Gastrocnemius medialis (tissue), 4 donors: ENCODE measurements around the gene MTFMT. TPM values are rescaled to one million over a fixed set of nuclear protein-coding genes. Genes with fewer than 3 reads are reported as not detected.
"Not testable (repeated sequence)": the region's sequence is repeated elsewhere in the genome, so short reads cannot be mapped to it uniquely, and the experiment has no call there.

Experiments used
- ATAC-seq, 2 donors: fragments of 150-250 bp; one replicate each; pipeline ENCODE4 v1.9.1; 2016
- DNase-seq, 2 donors: peaks; one replicate each; pipeline ENCODE4 v3.0.0-alpha.2; 2019
- H3K27ac ChIP-seq, 4 donors: fragments of 200-600 bp; sonication (generic); 1 replicate in 1 of 4; 2 replicates in 3 of 4; pipeline ENCODE4 v1.5.1; 2016 to 2018; ENCODE audit warnings: mild to moderate bottlenecking in 2 of 4, moderate library complexity in 1 of 4
- H3K27me3 ChIP-seq, 3 donors: fragments of 200-600 bp; sonication (generic) in 2 of 3; 1 replicate in 1 of 3; 2 replicates in 2 of 3; pipeline versions ENCODE4 v1.5.1 to v1.6.0; 2016 to 2019; ENCODE audit warnings: mild to moderate bottlenecking in 1 of 3, moderate library complexity in 1 of 3
- H3K36me3 ChIP-seq, 2 donors: fragments of 200-600 bp; sonication (generic) in 1 of 2; one replicate each; pipeline ENCODE4 v1.5.1; 2017 to 2018
- H3K4me1 ChIP-seq, 2 donors: fragments of 200-600 bp; sonication (generic) in 1 of 2; one replicate each; pipeline ENCODE4 v1.5.1; 2016 to 2017; ENCODE audit warnings: mild to moderate bottlenecking in 2 of 2
- H3K4me3 ChIP-seq, 4 donors: fragments of 200-600 bp; sonication (generic) in 3 of 4; 1 replicate in 1 of 4; 2 replicates in 3 of 4; pipeline ENCODE4 v1.5.1; 2016 to 2019; ENCODE audit warnings: mild to moderate bottlenecking in 2 of 4
- H3K9me3 ChIP-seq, 3 donors: fragments of 200-600 bp; sonication (generic) in 2 of 3; 1 replicate in 1 of 3; 2 replicates in 2 of 3; pipeline ENCODE4 v1.5.1; 2016 to 2019
- POLR2A ChIP-seq, 2 donors: fragments of 450-650 bp; IDR thresholded peaks; one replicate each; pipeline ENCODE4 v1.6.1; 2017; ENCODE audit warnings: antibody characterized with exemption in 2 of 2, mild to moderate bottlenecking in 2 of 2, moderate library complexity in 2 of 2
- in situ Hi-C, 4 donors: fragments of 200-750 bp; cut with MboI; loops; one replicate each; pipeline versions ENCODE4 v1.15.0 to v1.8.0; 2017; ENCODE audit warnings: low sequenced_read_pairs in 4 of 4
- intact Hi-C: fragments of 100-400 bp; cut with DNase I; formaldehyde crosslinking; loops from one replicate; pipeline ENCODE4 v1.15.1; 2023; ENCODE audit warnings: low total_unique reads
- total RNA-seq, 4 donors: library from RNA; depleted of rRNA; stranded (reverse); fragments of >200 nt; gene quantifications; one replicate each; pipeline versions ENCODE4 v1.1.0 to v1.2.3, GENCODE V29; 2016
- TF ChIP-seq, protein P1 (sequence below), 5 experiments: fragments of 450-650 bp in 3 of 5; fragments of 200-600 bp in 2 of 5; sonication (generic) in 2 of 5; IDR thresholded peaks in 4 of 5; conservative IDR thresholded peaks in 1 of 5; 1 replicate in 4 of 5; 2 replicates in 1 of 5; pipeline ENCODE4 v1.5.1; 2016 to 2019; ENCODE audit warnings: antibody characterized with exemption in 5 of 5, mild to moderate bottlenecking in 3 of 5, moderate library complexity in 3 of 5

MTFMT gene
- total RNA-seq, 4 donors from 2014 or later: 17.3 to 34.0 (median 27.9) TPM

DNA sequence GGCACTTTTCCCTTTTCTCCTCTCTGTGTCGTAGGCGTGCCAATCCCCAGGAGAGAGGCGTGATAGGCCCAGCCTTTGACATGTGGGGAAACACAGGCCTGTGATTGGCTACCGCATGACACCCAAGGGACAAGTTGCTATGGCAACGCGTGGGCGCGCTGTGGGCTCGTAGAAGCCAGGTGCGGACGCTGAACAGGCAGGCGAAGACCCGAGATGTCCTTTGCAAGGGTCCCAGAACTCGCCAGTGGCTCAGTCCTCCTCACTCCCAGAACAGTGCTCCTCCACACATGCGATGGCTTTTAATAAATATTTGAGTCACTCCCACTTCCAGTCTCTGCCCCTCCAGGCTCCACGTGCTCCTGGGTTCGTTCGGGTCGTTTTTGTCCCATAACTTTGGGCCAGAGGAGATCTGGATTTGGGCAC, 20.0 kb upstream of the MTFMT start:
- Histone ChIP-seq H3K27me3 (no peaks in the 10 kb centered on the region), H3K36me3 (no peaks in the 10 kb centered on the region), H3K9me3 (no peaks in the 10 kb centered on the region), H3K4me1 (peaks cover 15 to 18% of the 10 kb centered on the region in 2 donors), H3K27ac (no peak overlapping the region), H3K4me3 (peak overlapping the region; percentile 41 to 57 (median 50))
- TF ChIP-seq, protein P1, sequence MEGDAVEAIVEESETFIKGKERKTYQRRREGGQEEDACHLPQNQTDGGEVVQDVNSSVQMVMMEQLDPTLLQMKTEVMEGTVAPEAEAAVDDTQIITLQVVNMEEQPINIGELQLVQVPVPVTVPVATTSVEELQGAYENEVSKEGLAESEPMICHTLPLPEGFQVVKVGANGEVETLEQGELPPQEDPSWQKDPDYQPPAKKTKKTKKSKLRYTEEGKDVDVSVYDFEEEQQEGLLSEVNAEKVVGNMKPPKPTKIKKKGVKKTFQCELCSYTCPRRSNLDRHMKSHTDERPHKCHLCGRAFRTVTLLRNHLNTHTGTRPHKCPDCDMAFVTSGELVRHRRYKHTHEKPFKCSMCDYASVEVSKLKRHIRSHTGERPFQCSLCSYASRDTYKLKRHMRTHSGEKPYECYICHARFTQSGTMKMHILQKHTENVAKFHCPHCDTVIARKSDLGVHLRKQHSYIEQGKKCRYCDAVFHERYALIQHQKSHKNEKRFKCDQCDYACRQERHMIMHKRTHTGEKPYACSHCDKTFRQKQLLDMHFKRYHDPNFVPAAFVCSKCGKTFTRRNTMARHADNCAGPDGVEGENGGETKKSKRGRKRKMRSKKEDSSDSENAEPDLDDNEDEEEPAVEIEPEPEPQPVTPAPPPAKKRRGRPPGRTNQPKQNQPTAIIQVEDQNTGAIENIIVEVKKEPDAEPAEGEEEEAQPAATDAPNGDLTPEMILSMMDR (IDR thresholded peaks at IDR 0.05 in 4 of 5, conservative IDR thresholded peaks at IDR 0.05 in 1 of 5): no peak
- TF ChIP-seq POLR2A (IDR thresholded peaks at IDR 0.05): no peak
- DNase-seq (peak; percentile 86 to 92), ATAC-seq (peak; percentile 96 to 97)
- in situ Hi-C loops: loop anchor here (25.0 kb wide), 2 partner anchors 213 to 238 kb away; partner anchors contain the start of genes PARP16 (in 3 of the 4) and RNU5A-1 (in 3 of the 4)
- intact Hi-C loops: no loop called here

DNA sequence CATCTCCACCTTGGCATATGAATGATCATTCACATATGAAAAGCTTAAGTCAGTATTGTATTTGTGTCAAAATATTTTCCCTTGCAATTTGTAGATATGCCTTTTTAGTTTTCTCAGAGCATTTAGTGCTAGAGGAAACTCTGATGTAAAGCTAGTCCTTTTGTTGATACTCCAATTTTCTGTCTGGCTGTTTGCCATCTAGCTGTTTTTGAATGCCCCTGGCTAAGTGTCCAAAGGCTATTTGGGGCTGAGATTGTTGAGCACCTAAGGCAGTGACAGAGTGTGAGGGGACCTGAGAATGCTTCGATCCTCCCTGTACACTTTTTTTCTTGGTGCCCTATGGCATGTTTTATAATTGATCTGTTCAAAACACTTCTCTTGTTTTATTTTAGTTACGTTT, 18.8 kb upstream of the MTFMT start:
- no peak overlapping the region for H3K4me3 ChIP-seq
- TF ChIP-seq, protein P1 (IDR thresholded peaks at IDR 0.05 in 4 of 5, conservative IDR thresholded peaks at IDR 0.05 in 1 of 5): no peak
- no peak for TF ChIP-seq POLR2A (IDR thresholded peaks at IDR 0.05)
- in situ Hi-C loops (loop anchor here (25.0 kb wide), 2 partner anchors 214 to 239 kb away; partner anchors contain the start of genes PARP16 (in 3 of the 4) and RNU5A-1 (in 3 of the 4)), intact Hi-C loops (no loop called here)
- no peaks in the 10 kb centered on the region for H3K36me3 ChIP-seq
- H3K27me3 ChIP-seq: no peaks in the 10 kb centered on the region
- H3K9me3 ChIP-seq: no peaks in the 10 kb centered on the region
- DNase-seq (no peak), ATAC-seq (no peak)
- H3K4me1 ChIP-seq: peaks cover 19 to 22% of the 10 kb centered on the region in 2 donors
- H3K27ac ChIP-seq: no peak overlapping the region

DNA sequence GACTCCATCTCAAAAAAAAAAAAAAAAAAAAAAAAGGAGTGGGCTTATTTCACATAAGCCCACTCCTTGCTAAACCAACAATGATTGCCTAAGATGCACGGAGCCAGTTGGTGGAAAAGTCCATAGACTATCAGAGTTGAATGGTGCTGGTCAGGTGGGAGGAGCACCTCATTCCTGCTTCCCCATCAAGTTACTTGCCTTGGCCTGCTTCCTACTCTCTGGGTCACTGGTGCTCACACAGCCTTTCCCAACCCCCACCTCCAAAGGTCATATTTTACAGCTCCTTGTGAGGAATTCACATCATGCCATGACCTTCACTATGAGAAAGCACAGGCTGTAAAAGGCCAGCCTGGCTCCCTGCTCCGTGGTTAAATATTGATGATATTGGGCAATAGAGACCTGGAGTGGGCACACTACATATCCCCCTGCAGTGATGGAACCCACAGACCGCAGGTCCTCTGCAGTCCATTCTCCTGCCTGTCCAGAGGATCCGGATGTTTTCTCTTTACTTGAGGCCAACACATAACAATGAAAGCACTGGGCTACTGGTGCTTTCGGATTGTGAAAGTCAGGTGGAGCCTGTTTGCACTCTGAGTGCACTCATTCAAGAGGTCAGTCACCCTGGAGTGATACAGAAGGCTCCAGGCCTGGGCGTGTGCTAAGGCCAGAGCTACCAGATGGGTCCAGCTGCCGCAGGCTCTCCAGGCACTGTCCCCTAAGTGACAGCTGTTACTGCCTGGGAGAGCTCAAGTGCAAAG, 15.5 kb upstream of the MTFMT start, which contains the start of gene SLC51B:
TSS of gene SLC51B (plus strand) at position 664 of the 758 bp plus-strand sequence. CDS start 4,618 bp downstream, outside the sequence.
- in situ Hi-C loops: loop anchor here (25.0 kb wide), 2 partner anchors 217 to 242 kb away; partner anchors contain the start of genes PARP16 (in 3 of the 4) and RNU5A-1 (in 3 of the 4)
- DNase-seq (no peak), ATAC-seq (peak; percentile 29 to 35)
- peaks cover 20 to 22% of the 10 kb centered on the region in 2 donors for H3K4me1 ChIP-seq
- H3K27me3 ChIP-seq: no peaks in the 10 kb centered on the region
- H3K4me3 ChIP-seq: no peak within 1 kb of the TSS
- intact Hi-C loops: no loop called here
- H3K27ac ChIP-seq: peak within 1 kb of the TSS in 1 of 4 donors; percentile 13
- TF ChIP-seq POLR2A (IDR thresholded peaks at IDR 0.05): no peak
- TF ChIP-seq, protein P1 (IDR thresholded peaks at IDR 0.05 in 4 of 5, conservative IDR thresholded peaks at IDR 0.05 in 1 of 5): no peak
- H3K36me3 ChIP-seq: no peaks in the 10 kb centered on the region
- no peaks in the 10 kb centered on the region for H3K9me3 ChIP-seq

DNA sequence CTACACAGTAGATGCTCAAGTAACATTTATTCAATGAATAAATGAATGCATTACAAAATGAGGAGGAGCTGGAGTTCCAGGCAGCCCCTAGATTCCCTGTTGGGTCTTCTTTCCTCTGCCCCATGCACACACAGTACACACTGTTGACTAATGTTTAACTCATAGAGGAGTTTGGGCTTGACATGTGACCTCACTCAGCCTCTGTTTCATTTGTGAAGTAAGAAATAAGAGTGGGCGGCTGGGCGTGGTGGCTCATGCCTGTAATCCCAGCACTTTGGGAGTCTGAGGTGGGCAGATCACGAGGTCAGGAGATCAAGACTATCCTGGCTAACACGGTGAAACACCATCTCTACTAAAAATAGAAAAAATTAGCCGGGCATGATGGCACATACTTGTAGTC, 14.8 kb upstream of the MTFMT start:
- H3K36me3 ChIP-seq, H3K4me3 ChIP-seq, H3K27me3 ChIP-seq, H3K9me3 ChIP-seq, intact Hi-C loops, DNase-seq, H3K27ac ChIP-seq, ATAC-seq: not testable (repeated sequence)
- in situ Hi-C loops: loop anchor here (25.0 kb wide), 2 partner anchors 218 to 243 kb away; partner anchors contain the start of genes PARP16 (in 3 of the 4) and RNU5A-1 (in 3 of the 4)
- H3K4me1 ChIP-seq: peaks cover 13 to 16% of the 10 kb centered on the region in 2 donors

DNA sequence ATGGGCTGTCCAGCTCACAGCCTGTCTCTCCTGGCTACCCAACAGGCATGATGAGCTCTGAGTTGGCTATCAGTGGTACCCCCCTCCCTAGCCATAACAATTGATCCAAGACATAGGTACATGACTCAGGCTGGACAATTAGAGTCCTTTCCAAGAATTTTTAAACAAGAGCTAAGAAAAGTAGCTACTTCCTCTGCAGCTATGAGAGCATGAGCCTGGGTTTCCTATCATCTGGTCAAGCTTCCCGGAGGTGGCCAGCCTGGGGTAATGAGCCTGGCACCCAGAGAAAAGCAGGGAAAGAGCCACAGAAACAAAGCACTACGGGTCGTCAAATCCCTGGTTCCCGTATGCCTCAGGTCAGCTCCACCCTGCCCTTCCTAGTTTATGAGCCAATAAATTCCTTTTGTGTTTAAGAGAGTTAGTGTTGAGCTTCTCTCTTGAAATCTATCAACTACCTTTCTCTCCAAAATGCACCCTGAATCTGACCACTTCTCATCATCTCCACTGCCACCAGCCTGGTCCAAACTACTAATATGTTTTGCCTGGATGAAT, 13.4 kb upstream of the MTFMT start:
- Histone ChIP-seq H3K27me3 (no peaks in the 10 kb centered on the region), H3K4me1 (peaks cover 9 to 14% of the 10 kb centered on the region in 2 donors), H3K9me3 (no peaks in the 10 kb centered on the region), H3K27ac (no peak overlapping the region), H3K4me3 (no peak overlapping the region), H3K36me3 (no peaks in the 10 kb centered on the region)
- no peak for TF ChIP-seq POLR2A (IDR thresholded peaks at IDR 0.05)
- TF ChIP-seq, protein P1 (IDR thresholded peaks at IDR 0.05 in 4 of 5, conservative IDR thresholded peaks at IDR 0.05 in 1 of 5): no peak
- DNase-seq (no peak), ATAC-seq (no peak)
- in situ Hi-C loops: loop anchor here (25.0 kb wide), 2 partner anchors 219 to 244 kb away; partner anchors contain the start of genes PARP16 (in 3 of the 4) and RNU5A-1 (in 3 of the 4)
- intact Hi-C loops: no loop called here
